ENCODE results near the gene KRT74.

Gene KRT74

GRCh38 chr12:52528641-52529143 is 45.0 kb downstream of the KRT74 start:
- ATAC-seq (replicated peaks; ENCODE audit: extremely low read depth, poor library complexity, severe bottlenecking) (no peak), DNase-seq (ENCODE audit: low spot score in 2 of 2) (no peak)
- H3K4me3 Mint-ChIP-seq: no peak overlapping the region
- no peak overlapping the region for H3K27ac Mint-ChIP-seq (ENCODE audit: low read depth)
- H3K4me1 Mint-ChIP-seq: peaks cover 10% of the 10 kb centered on the region
- H3K27me3 Mint-ChIP-seq: no peaks in the 10 kb centered on the region
- no peaks in the 10 kb centered on the region for H3K9me3 Mint-ChIP-seq
- no peaks in the 10 kb centered on the region for H3K36me3 Mint-ChIP-seq (ENCODE audit: insufficient read depth)

- no peak for DNase-seq (ENCODE audit: low spot score in 2 of 2)
- Mint-ChIP-seq H3K27me3 (no peaks in the 10 kb centered on the region), H3K27ac (ENCODE audit: low read depth) (no peak overlapping the region), H3K4me3 (peak overlapping the region; percentile 52), H3K9me3 (no peaks in the 10 kb centered on the region), H3K36me3 (ENCODE audit: insufficient read depth) (no peaks in the 10 kb centered on the region), H3K4me1 (peaks cover 10% of the 10 kb centered on the region)
- ATAC-seq (replicated peaks; ENCODE audit: extremely low read depth, poor library complexity, severe bottlenecking): no peak
These were observed 46.4 kb downstream of the KRT74 start for GRCh38 chr12:52527121-52527800.

- ATAC-seq (replicated peaks; ENCODE audit: extremely low read depth, poor library complexity, severe bottlenecking): peak; percentile 90
These were observed 47.1 kb downstream of the KRT74 start for GRCh38 chr12:52526511-52526951.

GRCh38 chr12:52525661-52526499 is 47.8 kb downstream of the KRT74 start:
- Mint-ChIP-seq H3K4me1 (peaks cover 16% of the 10 kb centered on the region), H3K27ac (ENCODE audit: low read depth) (no peak overlapping the region), H3K36me3 (ENCODE audit: insufficient read depth) (no peaks in the 10 kb centered on the region), H3K27me3 (no peaks in the 10 kb centered on the region), H3K4me3 (peak overlapping the region; percentile 52), H3K9me3 (no peaks in the 10 kb centered on the region)
- ATAC-seq (replicated peaks; ENCODE audit: extremely low read depth, poor library complexity, severe bottlenecking) (no peak), DNase-seq (ENCODE audit: low spot score in 2 of 2) (no peak)

More at GRCh38 chr12:52526511-52526951, 47.1 kb downstream of the KRT74 start:
- Mint-ChIP-seq H3K27ac (ENCODE audit: low read depth) (no peak overlapping the region), H3K4me3 (peak overlapping the region; percentile 52), H3K27me3 (no peaks in the 10 kb centered on the region), H3K36me3 (ENCODE audit: insufficient read depth) (no peaks in the 10 kb centered on the region), H3K9me3 (no peaks in the 10 kb centered on the region), H3K4me1 (peaks cover 14% of the 10 kb centered on the region)
- no peak for DNase-seq (ENCODE audit: low spot score in 2 of 2)

- Mint-ChIP-seq H3K9me3 (no peaks in the 10 kb centered on the region), H3K27me3 (no peaks in the 10 kb centered on the region), H3K4me3 (no peak overlapping the region), H3K4me1 (peaks cover 16% of the 10 kb centered on the region), H3K36me3 (ENCODE audit: insufficient read depth) (no peaks in the 10 kb centered on the region), H3K27ac (ENCODE audit: low read depth) (no peak overlapping the region)
- no peak for ATAC-seq (replicated peaks; ENCODE audit: extremely low read depth, poor library complexity, severe bottlenecking)
- DNase-seq (ENCODE audit: low spot score in 2 of 2): no peak
These were observed 48.6 kb downstream of the KRT74 start for GRCh38 chr12:52524898-52525591.

- H3K27me3 Mint-ChIP-seq: no peaks in the 10 kb centered on the region
- DNase-seq (ENCODE audit: low spot score in 2 of 2) (no peak), ATAC-seq (replicated peaks; ENCODE audit: extremely low read depth, poor library complexity, severe bottlenecking) (no peak)
- no peaks in the 10 kb centered on the region for H3K36me3 Mint-ChIP-seq (ENCODE audit: insufficient read depth)
- peaks cover 16% of the 10 kb centered on the region for H3K4me1 Mint-ChIP-seq
- H3K4me3 Mint-ChIP-seq: no peak overlapping the region
- H3K27ac Mint-ChIP-seq (ENCODE audit: low read depth): no peak overlapping the region
- H3K9me3 Mint-ChIP-seq: no peaks in the 10 kb centered on the region
These were observed 49.3 kb downstream of the KRT74 start for GRCh38 chr12:52524241-52524897.

GRCh38 chr12:52523824-52524223 is 49.8 kb downstream of the KRT74 start:
- no peaks in the 10 kb centered on the region for H3K9me3 Mint-ChIP-seq
- H3K4me3 Mint-ChIP-seq: no peak overlapping the region
- no peaks in the 10 kb centered on the region for H3K36me3 Mint-ChIP-seq (ENCODE audit: insufficient read depth)
- DNase-seq (ENCODE audit: low spot score in 2 of 2) (no peak), ATAC-seq (replicated peaks; ENCODE audit: extremely low read depth, poor library complexity, severe bottlenecking) (no peak)
- peaks cover 16% of the 10 kb centered on the region for H3K4me1 Mint-ChIP-seq
- no peaks in the 10 kb centered on the region for H3K27me3 Mint-ChIP-seq
- H3K27ac Mint-ChIP-seq (ENCODE audit: low read depth): no peak overlapping the region

GRCh38 chr12:52522346-52523011 is 51.2 kb downstream of the KRT74 start:
- peaks cover 16% of the 10 kb centered on the region for H3K4me1 Mint-ChIP-seq
- no peaks in the 10 kb centered on the region for H3K27me3 Mint-ChIP-seq
- H3K27ac Mint-ChIP-seq (ENCODE audit: low read depth): no peak overlapping the region
- H3K36me3 Mint-ChIP-seq (ENCODE audit: insufficient read depth): no peaks in the 10 kb centered on the region
- DNase-seq (ENCODE audit: low spot score in 2 of 2): peak in 1 of 2 donors; percentile 6
- ATAC-seq (replicated peaks; ENCODE audit: extremely low read depth, poor library complexity, severe bottlenecking): no peak
- H3K9me3 Mint-ChIP-seq: no peaks in the 10 kb centered on the region
- no peak overlapping the region for H3K4me3 Mint-ChIP-seq

- Mint-ChIP-seq H3K27me3 (no peaks in the 10 kb centered on the region), H3K27ac (ENCODE audit: low read depth) (no peak overlapping the region), H3K4me3 (no peak overlapping the region), H3K36me3 (ENCODE audit: insufficient read depth) (no peaks in the 10 kb centered on the region), H3K9me3 (no peaks in the 10 kb centered on the region), H3K4me1 (peaks cover 12% of the 10 kb centered on the region)
- DNase-seq (ENCODE audit: low spot score in 2 of 2) (peak in 1 of 2 donors; percentile 9), ATAC-seq (replicated peaks; ENCODE audit: extremely low read depth, poor library complexity, severe bottlenecking) (no peak)
These were observed 51.9 kb downstream of the KRT74 start for GRCh38 chr12:52521568-52522266.

GRCh38 chr12:52521175-52521567 is 52.5 kb downstream of the KRT74 start:
- H3K4me3 Mint-ChIP-seq: no peak overlapping the region
- H3K4me1 Mint-ChIP-seq: peaks cover 6% of the 10 kb centered on the region
- H3K27ac Mint-ChIP-seq (ENCODE audit: low read depth): no peak overlapping the region
- no peaks in the 10 kb centered on the region for H3K9me3 Mint-ChIP-seq
- no peaks in the 10 kb centered on the region for H3K36me3 Mint-ChIP-seq (ENCODE audit: insufficient read depth)
- no peak for ATAC-seq (replicated peaks; ENCODE audit: extremely low read depth, poor library complexity, severe bottlenecking)
- DNase-seq (ENCODE audit: low spot score in 2 of 2): no peak
- H3K27me3 Mint-ChIP-seq: no peaks in the 10 kb centered on the region

GRCh38 chr12:52519826-52520662 is 53.6 kb downstream of the KRT74 start, which contains the start of gene KRT5:
Gene KRT5, minus strand, starts transcription at chr12:52520394. Its CDS starts 98 bp downstream, at chr12:52520296.
- no peaks in the 10 kb centered on the region for H3K27me3 Mint-ChIP-seq
- H3K9me3 Mint-ChIP-seq: no peaks in the 10 kb centered on the region
- ATAC-seq (replicated peaks; ENCODE audit: extremely low read depth, poor library complexity, severe bottlenecking) (no peak), DNase-seq (ENCODE audit: low spot score in 2 of 2) (peak in 1 of 2 donors; percentile 6)
- peaks cover 6% of the 10 kb centered on the region for H3K4me1 Mint-ChIP-seq
- H3K27ac Mint-ChIP-seq (ENCODE audit: low read depth): no peak within 1 kb of the TSS
- no peaks in the 10 kb centered on the region for H3K36me3 Mint-ChIP-seq (ENCODE audit: insufficient read depth)
- no peak within 1 kb of the TSS for H3K4me3 Mint-ChIP-seq

All from central memory CD8-positive, alpha-beta T cell (primary cell).